ENCODE results near the gene EGFL6.
"Not testable (repeated sequence)": the region's sequence is repeated elsewhere in the genome, so short reads cannot be mapped to it uniquely, and the experiment has no call there.

Gene EGFL6

GRCh38 chrX:13590914-13591313 lies 21.5 kb downstream of the EGFL6 start:
- DNase-seq = no peak

GRCh38 chrX:13597874-13598273 lies 28.5 kb downstream of the EGFL6 start:
- DNase-seq = no peak

GRCh38 chrX:13598877-13599276 lies 29.5 kb downstream of the EGFL6 start:
- DNase-seq = no peak

GRCh38 chrX:13599491-13599890 lies 30.1 kb downstream of the EGFL6 start:
- DNase-seq = no peak

GRCh38 chrX:13605611-13606010 lies 36.2 kb downstream of the EGFL6 start:
- no peak for DNase-seq

- no peak for DNase-seq
Measured at GRCh38 chrX:13607331-13607995, 38.1 kb downstream of the EGFL6 start.

GRCh38 chrX:13607996-13608365 lies 38.6 kb downstream of the EGFL6 start:
- DNase-seq = no peak

GRCh38 chrX:13614154-13614553 lies 44.8 kb downstream of the EGFL6 start:
- DNase-seq = no peak

GRCh38 chrX:13620207-13620606 lies 50.8 kb downstream of the EGFL6 start:
- no peak for DNase-seq

- no peak for DNase-seq
Measured at GRCh38 chrX:13622401-13622964, 53.1 kb downstream of the EGFL6 start.

GRCh38 chrX:13627306-13627705 lies 57.9 kb downstream of the EGFL6 start:
- no peak for DNase-seq

GRCh38 chrX:13637224-13637623 lies 67.8 kb downstream of the EGFL6 start:
- not testable (repeated sequence) for DNase-seq

GRCh38 chrX:13638021-13638420 lies 68.6 kb downstream of the EGFL6 start:
- DNase-seq = no peak

GRCh38 chrX:13638826-13639225 lies 69.4 kb downstream of the EGFL6 start:
- DNase-seq = no peak

GRCh38 chrX:13641684-13642083 lies 72.3 kb downstream of the EGFL6 start:
- not testable (repeated sequence) for DNase-seq

- no peak for DNase-seq
Measured at GRCh38 chrX:13645464-13646153, 76.2 kb downstream of the EGFL6 start.

GRCh38 chrX:13646154-13646549 lies 76.8 kb downstream of the EGFL6 start:
- DNase-seq = peak in 49 of 58 donors; percentile 0 to 50 (median 19)

- DNase-seq = peak in 1 of 58 donors; percentile 57
Measured at GRCh38 chrX:13647709-13648212, 78.4 kb downstream of the EGFL6 start.

- not testable (repeated sequence) for DNase-seq
Measured at GRCh38 chrX:13648336-13648735, 78.9 kb downstream of the EGFL6 start.

GRCh38 chrX:13649838-13650237 lies 80.4 kb downstream of the EGFL6 start:
- DNase-seq = no peak

GRCh38 chrX:13650318-13650717 lies 80.9 kb downstream of the EGFL6 start:
- DNase-seq = no peak

GRCh38 chrX:13651150-13651549 lies 81.7 kb downstream of the EGFL6 start:
- DNase-seq = no peak
